Cortex of kidney (tissue), 1 donor: ENCODE results near the gene SYCE1.
"Not testable (repeated sequence)": the region's sequence is repeated elsewhere in the genome, so short reads cannot be mapped to it uniquely, and the experiment has no call there.

ENCODE experiments used
- DNase-seq: peaks from one replicate; lab custom pipeline; 2025; lab: John Stamatoyannopoulos, UW

Gene SYCE1, protein sequence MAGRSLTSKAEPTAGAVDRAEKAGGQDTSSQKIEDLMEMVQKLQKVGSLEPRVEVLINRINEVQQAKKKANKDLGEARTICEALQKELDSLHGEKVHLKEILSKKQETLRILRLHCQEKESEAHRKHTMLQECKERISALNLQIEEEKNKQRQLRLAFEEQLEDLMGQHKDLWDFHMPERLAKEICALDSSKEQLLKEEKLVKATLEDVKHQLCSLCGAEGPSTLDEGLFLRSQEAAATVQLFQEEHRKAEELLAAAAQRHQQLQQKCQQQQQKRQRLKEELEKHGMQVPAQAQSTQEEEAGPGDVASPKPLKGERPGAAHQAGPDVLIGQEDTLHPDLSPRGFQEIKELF

DNA sequence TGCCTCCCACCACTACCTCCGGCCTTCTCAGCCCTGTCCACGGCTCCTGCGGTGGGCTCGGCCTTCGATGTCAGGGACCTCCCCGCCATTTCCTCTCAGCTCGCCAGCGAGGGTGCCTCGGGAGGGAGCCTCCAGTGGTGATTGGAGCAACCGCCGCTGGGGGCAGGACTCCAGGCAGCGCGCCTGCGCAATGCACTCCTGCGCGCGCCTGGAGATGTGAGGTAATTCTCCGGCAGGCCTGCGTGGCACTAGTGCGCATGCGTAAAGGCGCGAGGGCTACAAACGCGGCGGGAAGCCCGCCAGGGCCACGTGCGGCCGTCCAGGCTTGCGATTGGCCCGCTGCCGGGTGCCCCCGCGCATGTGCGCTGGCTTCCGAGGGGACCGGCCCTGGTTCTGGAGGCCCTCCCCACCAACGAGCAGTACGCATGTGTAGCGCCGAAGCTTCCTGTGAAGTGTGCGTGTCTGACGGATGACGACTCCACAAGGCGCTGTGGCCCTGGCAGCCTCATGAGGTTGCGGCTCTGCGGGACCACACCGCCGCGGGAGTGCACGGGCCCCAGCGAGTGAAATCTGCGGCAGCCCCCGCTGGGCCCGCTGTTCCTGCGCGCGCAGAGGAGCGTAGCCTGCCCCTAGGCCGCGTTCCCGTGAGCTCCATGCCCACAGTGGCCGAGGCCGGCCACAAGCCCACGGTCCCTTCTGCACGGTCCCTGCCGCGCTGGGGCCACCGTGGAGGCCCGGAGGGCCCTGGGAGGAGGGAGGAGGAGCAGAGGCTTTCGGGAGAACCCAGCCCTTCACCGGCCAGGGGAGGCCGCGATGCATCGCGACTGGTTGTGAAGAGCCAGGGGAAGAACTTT, at the start of gene SYCE1:
Gene SYCE1 (minus strand): TSS at position 143 of the 854 bp plus-strand sequence. CDS start 54 bp downstream, at position 89.
- no peak for DNase-seq

GRCh38 chr10:133614830-133615580, 49.6 kb upstream of the SYCE1 start:
- DNase-seq, result no peak

DNA sequence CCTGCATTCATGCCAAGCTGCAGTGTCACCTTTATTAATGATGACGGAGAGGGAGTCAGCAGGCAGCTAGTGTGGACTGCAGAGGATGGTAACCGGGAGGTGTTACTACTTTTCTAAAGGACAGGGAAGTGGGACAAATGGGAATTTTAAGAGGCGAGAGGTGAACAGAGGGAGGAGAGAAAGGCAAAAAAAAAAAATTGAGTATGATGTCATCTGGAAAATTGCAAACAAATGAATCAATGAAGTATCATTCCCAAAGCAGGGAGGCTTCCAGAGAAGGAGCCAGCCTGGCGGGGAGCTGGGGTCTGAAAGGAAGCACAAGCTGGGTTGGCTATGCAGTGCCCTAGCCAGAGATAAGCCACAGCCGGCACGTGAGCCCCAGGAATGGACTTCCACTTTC, 48.3 kb upstream of the SYCE1 start:
- DNase-seq, result no peak

DNA sequence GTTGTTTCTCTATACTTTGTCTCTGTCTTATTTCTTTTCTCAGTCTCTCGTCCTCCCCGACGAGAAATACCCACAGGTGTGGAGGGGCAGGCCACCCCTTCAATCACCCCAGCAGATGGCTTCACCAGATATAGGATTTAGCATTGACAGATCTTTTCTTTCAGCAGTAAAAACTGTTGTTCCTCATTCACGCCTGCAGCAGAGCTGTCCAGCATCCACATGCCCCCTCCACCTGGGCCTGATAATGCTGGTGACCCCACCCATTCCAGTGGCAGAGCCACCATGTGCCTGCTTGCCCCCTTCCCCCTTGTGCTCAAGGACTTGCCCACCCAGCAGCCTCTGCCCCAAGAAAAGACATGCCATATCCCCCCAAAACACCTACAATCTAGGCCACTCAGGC, 45.7 kb upstream of the SYCE1 start:
- DNase-seq, result no peak

- no peak for DNase-seq
Measured at GRCh38 chr10:133608855-133609254, 43.5 kb upstream of the SYCE1 start.

DNA sequence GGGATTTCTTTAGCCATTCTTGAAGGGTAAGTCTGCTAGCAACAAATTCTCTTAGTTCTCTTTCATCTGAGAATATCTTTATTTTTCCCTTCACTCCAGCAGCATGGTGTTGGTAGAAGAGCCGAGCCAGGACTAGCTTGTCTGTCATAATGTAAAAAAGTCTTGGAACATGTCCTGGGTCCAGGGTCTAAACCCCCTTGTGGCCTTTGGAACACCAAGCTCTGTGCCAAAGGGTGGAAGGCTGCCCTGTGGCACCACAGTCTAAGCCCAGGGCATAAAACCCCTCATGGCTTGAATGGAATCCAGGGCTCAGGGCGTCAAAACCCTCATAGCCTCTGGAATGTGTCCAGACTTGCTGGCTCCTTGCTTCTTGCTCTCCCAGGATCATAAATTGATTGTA, 38.1 kb upstream of the SYCE1 start:
- DNase-seq, result not testable (repeated sequence)

DNA sequence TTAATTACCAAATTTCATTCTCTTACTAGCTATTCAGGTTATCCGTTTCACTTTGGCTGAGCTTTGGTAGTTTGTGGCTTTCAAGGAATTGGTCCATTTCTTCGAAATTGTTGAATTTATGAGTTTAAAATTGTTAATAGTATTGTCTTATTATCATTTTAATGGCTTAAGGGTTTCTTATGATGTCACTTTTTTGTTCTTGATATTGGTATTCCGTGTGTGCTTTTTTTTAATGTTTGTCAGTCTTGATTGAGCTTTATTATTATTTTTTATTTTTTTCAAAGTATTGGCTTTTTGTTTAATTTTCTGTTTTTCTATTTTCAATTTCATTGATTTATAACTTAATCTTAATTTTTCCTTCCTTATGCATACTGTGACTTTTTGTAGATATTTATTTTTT, 35.3 kb upstream of the SYCE1 start:
- DNase-seq, result no peak

DNA sequence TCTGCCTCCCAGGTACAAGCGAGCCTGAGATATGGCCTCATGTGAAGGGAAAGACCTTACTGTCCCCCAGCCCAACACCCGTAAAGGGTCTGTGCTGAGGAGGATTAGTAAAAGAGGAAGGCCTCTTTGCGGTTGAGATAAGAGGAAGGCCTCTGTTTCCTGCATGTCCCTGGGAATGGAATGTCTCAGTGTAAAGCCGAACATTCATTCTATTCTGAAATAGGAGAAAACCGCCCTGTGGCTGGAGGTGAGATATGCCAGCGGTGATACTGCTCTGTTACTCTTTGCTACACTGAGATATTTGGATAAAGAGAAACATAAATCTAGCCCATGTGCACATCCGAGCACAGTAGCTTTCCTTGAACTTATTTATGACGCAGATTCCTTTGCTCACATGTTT, 34.5 kb upstream of the SYCE1 start:
- DNase-seq, result not testable (repeated sequence)

DNA sequence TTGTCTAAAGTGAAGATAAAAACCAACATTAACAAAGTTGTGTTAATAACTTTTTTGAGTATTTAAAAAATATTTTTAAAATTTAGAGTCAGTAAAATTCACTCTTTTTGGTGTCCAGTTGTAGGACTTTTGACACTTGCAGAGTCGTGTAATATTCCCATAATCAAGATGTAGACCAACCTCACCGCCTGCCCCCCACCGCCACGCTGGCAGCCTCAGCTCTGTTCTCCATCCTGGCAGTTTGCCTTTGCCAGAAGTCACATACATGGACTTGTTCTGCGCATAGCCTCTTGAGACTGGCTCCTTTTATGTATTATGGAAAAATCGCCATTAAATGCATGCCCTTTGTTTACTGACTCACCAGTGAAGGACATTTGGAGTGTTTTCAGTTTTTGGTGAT, 27.3 kb upstream of the SYCE1 start:
- no peak for DNase-seq

DNA sequence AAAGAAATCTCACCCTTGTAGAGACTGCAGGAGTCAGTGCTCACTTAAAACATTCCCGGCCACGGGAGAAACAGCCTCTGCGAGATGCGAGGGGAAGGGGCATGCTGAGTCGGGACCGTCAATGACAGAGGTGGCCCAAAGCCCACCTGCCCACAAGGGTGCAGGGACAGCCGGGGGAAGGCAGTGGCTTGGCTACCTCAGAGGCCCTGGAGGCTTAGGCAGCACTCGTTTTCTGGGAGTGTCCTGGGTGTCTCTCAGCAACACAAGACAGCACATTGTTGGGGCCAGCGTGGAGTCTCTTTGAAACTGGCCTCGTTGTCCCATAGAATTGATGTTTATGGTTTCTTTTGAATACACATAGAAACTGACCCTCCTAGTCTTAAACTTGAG, 25.6 kb upstream of the SYCE1 start:
- no peak for DNase-seq

GRCh38 chr10:133590226-133590969, 25.0 kb upstream of the SYCE1 start:
- DNase-seq, result no peak

GRCh38 chr10:133577037-133577436, 11.7 kb upstream of the SYCE1 start:
- not testable (repeated sequence) for DNase-seq

DNA sequence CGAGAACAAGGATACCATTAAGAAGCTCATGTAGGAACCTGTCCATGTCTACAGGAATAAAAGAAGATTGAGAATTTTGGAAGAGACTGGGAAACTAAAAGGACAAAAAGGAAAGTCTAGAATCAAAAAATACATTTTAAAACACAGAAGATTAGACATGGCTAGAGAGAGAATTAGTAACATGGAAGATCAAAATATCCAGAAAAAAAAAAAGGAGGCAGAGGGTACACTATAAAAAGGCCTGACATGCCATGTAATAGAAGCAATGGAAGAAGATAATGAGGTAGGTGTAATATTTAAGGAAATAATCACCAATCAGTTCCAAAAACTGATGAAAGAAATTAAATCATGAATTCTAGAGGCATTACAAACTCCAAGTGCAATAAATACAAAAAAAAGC, 8.1 kb upstream of the SYCE1 start:
- not testable (repeated sequence) for DNase-seq

DNA sequence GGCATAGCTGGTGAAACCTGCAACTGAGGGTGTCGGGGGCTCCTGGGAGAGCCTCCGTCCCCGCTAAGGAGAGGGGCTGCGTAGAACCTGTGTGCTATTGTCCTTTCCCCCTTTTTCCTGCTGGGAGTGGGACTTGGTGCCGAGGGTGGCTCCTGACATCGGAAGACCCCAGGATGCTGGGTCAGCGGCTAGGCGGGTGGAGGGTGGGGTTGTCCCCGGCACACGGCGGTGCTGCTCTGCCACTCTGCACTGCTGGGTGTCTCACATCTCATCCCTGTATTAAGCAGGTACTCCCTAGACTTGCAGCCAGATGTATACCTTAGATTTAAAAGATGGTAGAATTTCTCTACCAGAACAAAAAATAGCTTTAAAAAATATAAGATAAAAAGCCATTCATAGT, 6.7 kb upstream of the SYCE1 start:
- DNase-seq, result not testable (repeated sequence)

DNA sequence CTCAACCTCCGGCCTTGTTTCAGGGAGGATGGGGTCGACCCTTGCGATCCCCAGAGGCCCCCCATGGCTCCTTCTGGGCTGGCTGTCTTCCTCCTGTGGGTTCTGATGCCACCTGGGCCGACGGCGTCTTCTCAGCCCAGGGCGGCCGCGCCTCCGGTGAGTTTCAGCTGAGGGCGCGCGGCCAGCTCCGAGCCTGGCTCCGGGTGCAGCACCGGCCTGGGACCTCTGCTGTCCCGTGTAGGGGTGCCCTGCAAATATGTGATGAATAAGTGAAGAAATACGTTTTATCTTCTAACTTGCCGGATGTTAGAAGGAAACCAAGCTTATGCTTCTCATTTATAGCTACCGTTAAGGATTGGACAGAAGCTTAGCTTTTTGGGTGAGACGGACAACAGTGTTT, 4.4 kb upstream of the SYCE1 start:
- DNase-seq, result not testable (repeated sequence)

DNA sequence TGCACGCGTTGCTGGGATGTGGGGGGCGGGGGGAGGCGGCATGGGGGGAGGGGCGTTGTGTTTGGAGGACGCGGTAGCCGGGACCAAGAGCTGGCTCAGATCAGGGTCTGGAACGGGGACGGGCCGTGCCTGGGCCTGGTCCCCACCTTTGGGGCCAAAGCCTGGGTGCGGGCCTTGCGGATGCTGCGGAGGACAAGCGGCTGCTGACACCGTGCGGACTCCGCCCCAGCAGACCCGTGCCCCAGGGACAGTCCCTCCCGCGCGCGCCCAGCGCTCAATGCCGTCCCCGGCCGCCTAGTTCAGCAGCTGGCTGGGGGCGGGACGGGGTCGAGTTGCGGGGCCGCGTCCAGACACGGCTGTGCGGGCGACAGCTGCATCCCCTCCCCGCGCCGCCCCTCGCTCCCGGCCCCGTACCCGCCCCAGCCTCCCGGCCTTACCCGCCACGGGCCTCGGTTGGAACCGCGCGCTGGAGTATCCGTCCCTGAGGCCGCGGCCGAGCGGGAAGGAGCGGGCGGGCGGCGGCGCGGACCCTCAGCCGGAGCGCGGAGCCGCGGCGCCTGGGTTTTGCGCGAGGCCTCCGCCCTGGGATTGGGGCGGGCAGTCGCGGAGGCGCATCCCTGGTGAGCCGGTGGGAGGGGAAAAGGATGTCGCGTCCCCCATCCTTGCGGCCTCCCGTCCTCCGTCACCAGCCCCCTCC, 3.6 kb upstream of the SYCE1 start:
- DNase-seq, result not testable (repeated sequence)

GRCh38 chr10:133568287-133568614, 2.9 kb upstream of the SYCE1 start:
- no peak for DNase-seq

GRCh38 chr10:133567609-133568286, 2.4 kb upstream of the SYCE1 start:
- no peak for DNase-seq

DNA sequence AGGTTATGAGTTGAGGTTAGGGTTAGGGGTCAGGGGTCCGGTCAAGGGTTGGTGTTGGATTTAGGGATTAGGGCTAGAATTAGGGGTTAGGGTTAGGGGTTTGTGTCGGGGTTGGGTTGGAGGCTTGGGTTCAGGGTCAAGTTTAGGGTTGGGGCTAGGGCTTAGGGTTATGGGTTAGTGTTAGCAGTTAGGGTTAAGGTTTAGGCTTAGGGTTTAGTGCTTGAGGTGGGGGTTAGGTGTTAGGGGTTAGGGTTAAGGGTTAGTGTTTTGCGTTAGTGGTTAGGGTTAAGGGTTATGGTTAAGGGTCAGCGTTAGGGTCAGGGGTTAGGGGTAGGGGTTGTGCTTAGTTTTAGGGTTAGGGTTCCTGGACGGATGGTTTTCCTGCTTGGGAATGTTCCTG, 1.7 kb upstream of the SYCE1 start:
- DNase-seq, result no peak

DNA sequence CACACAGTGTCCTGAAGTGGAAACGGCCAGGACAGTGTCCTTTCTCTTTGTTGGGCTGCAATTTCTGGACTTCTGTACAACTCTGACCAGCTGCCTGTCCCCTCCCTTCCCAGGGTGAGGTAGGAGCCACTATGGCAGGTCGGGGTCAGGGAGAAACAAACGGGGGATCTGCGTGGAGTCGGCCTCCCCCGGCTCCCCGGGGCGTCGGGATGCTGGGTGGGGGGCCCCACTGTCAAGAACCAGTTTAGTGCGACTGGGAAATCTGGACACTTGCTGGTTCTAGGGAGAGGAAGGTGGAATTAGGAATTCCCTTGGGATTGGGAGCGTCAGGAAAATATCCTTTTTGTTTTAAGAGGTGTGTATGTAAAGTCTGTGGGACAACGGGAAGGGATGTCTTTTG, 567 bp downstream of the SYCE1 start:
- no peak for DNase-seq

DNA sequence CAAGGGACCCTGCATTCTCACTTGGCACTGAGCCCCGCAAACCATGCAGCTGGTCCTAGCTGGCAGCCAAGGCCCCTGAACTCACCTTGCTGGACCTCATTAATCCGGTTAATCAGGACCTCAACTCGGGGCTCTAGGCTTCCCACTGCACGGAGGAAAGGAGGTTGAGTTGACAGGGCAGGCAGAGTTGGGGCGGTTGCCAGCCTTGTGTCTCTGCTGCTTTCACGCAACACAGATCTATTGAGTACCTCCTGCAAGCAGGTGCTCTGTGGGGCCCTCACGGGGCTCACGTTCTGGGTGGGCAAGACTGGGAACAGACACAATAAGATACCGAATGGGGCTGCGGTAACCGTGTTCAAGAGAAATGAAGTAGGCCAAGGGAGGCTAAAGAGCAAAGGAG, 6.2 kb downstream of the SYCE1 start:
- DNase-seq, result no peak
